Glomerular visceral epithelial cell (primary cell): ENCODE data around the gene FSIP1.

ENCODE experiments used
- DNase-seq: peaks from one replicate; pipeline ENCODE4 v3.0.0-alpha.2; 2016; ENCODE audit errors: extremely low spot score

FSIP1 gene

DNA sequence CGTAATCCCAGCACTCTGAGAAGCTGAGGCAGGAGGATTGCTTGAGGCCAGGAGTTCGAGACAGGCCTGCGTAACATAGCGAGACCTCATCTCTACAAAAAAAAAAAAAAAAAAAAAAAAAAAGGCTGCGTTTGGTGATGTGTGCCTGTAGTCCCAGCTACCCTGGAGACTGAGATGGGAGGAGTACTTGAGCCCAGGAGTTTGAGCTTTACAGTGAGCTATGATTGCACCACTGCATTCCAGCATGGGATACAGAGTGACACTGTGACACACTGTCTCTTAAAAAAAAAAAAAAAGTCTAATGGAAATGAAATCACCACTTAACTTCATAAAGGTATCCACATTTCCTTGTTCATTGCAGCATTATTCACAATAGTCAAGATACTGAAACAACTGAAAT lies 136.2 kb downstream of the FSIP1 start:
- no peak for DNase-seq

DNA sequence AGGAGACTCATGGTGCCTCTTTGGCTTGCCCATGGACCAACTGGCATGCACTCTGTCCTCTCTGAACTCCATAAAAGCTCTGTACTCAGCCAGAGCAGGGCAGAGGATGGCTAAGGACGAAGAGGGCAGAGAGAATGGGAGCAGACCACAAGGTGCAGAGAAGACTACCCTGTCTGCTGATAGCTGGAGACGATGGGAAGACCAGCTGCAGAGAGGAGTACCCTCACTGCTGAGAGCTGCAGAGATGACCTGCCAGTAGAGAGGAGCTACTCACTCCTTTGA lies 136.7 kb downstream of the FSIP1 start:
- DNase-seq: no peak

DNA sequence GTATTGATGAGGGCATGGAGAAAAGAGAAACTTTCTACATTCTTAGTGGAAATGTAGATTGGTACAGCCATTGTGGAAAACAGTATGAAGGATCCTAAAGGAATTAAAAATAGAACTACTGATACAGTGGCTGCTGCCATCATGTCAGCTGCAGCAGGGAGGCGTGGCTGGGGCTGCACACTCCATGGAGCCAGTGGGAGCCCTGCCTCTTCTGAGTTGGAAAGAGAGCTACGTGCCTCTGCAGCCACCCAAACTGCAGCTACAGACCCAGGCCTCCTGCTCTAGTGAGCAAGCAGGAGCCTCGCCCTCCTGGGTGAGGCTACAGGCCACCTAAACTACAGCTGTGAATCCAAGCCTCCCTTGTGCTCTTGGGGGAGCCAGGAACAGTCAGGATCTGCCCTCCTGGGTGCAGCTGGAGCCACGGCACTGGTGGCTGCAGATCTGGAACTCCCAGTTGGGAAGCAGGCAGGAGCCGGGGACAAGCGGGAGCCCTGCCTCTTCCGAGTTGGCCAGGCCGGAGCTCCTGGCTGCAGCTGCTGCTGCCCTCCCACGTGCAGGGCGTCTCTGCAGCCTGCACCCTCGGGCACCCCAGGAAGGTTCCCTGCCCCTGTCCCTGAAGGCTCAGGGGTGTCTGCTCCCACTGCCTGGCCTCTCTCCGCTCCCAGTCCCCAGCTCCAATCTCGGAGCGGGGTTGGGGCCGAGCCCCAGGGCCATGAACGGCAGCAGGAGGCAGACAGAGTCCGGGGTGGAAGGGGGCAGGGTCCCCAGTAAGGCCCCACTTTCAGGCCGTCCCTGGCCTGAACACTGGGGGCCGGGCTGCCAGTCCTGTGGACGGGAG lies 137.3 kb downstream of the FSIP1 start:
- no peak for DNase-seq

- no peak for DNase-seq
Measured at GRCh38 chr15:39644136-39644535, 138.5 kb downstream of the FSIP1 start.

GRCh38 chr15:39643727-39644126 lies 138.9 kb downstream of the FSIP1 start:
- no peak for DNase-seq

- DNase-seq: no peak
Measured at GRCh38 chr15:39642011-39642640, 140.5 kb downstream of the FSIP1 start.

DNA sequence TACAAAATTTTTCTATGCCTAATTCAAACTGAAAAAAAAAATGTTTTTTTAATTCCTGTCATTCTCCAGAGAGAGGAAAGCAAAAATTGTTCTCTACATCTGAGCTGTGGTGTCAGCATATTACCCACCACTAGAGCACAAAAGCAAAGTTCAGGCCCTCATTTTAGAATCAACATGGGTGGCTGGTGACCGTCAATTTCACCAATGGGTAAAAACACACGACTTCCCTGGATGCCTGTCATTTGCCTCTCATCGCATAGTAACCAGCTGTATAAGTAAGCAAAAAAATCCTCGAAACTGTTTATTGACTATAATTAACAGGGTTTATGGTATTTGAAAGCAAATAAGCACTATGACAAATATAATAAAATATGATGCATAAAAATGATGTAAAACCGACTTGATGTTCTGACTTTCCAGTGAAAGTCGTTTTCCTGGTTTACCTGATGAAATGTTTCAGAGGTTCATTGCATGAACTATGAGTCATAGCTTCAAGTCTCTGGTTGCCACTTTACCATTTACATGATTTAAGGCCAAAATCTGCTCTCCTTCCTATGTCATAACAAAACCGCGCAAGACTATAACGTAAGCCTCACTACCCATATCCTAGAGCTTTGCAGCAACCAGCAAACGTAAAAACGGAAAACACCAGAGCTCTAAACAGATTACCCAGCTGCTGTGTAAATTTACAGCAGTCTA lies 141.3 kb downstream of the FSIP1 start:
- no peak for DNase-seq

- no peak for DNase-seq
Measured at GRCh38 chr15:39640665-39641064, 142.0 kb downstream of the FSIP1 start.

- no peak for DNase-seq
Measured at GRCh38 chr15:39639037-39639436, 143.6 kb downstream of the FSIP1 start.

DNA sequence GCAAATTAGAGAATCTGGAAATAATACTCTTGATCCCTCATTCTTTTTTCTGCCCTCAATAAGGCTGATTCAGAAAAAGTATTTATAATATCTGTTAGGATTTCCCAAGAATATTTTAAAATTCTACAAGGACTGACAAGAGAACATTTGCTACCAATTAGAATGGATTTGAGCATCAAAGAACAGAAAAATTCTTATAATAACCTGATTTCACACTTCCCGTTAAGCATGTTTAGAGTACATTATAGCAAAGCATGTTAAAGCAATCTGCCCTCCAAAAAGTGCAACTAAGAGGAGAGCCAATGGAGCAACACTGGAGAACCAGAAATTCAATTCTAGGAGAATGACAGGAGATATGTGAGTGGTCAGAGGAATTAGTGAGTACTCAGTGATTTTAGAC lies 144.6 kb downstream of the FSIP1 start:
- DNase-seq: no peak

DNA sequence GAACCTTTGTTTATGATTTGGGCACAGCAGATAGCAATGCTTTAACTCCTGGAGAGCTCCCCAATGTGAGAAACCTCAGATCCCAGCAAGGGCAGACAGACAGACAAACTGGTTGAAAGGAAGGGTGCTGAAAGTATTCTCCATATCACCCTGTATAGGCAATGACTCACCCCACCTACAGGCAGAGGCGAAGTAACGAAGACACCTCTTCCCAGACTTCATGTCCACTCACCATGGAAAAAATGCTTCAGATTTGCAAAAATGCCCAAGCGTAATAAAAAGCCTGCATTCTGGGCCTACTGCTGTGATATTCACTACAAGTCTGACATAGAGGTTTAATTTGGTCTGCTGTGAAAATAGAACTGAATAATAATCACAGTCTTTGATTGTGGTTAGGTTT lies 151.3 kb downstream of the FSIP1 start:
- no peak for DNase-seq

GRCh38 chr15:39629906-39630305 lies 152.7 kb downstream of the FSIP1 start:
- no peak for DNase-seq

DNA sequence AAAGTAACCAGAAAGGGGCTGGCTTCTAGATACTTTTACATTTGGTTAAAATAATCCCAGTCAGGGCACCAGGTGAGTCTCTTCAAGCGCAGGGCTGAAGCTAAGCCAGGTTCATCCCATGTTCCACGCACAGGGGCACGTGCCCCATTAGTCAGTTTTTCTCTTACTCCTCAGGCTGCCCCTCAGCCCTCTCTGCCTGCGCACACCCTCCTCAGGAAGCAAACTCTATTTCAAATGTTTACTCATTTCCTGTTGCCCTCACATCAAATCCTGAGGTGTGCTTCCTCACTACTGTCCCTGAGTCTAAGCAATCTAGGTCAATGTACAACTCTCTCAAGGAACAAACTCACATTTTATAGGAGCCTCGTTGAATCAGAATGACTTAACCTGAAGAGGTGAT lies 153.3 kb downstream of the FSIP1 start:
- DNase-seq: peak; percentile 9

GRCh38 chr15:39628546-39629257 lies 153.9 kb downstream of the FSIP1 start:
- no peak for DNase-seq

- DNase-seq: no peak
Measured at GRCh38 chr15:39628144-39628508, 154.5 kb downstream of the FSIP1 start.

DNA sequence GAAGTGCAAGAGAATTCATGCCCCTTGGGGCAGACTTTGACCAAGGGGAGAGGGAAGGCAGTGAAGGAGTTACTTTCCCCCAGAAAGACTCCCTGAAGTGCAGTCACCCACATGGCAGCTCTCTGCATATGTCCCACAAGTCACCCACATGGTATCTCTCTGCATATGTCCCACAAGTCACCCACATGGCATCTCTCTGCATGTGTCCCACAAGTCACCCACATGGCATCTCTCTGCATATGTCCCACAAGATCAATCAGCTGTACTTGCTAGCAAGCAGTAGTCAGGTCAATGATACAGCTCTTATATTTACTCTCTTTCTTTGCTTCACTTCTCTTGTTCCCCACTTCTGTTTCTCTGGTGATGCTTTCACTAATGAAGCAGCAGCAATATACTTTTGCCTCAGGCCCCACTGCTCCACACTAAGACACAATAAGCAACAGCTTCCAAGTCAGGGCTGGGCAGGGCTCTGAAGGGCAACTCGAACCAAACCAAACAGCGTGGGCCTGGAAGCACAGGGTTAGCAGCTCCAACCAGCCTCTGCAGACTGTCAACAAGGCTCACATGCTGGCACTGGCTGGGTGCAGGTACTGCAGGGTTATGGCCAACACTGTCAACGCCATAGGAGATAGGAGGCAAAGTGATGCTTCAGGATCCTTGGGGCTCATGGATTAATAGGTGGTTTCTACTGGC lies 155.0 kb downstream of the FSIP1 start:
- DNase-seq: no peak

DNA sequence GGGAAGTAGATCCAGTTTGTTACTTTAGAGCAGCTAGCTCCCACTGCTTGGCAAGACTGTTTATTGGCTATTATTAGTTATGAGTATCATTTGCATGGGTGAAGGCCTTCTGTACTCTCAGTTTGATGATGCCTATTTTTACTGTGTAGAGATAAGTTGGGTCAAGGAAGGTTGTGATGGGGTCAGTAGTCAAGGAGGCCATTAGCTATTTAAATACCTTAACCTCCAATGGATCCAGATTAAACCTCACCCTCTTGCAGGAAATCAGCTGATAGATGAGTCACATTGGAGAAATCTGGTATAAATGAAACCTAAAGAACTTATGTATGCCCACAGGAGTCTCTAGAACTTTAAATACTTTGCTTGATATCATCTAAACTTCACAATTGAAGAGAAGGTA lies 156.8 kb downstream of the FSIP1 start:
- DNase-seq: no peak

DNA sequence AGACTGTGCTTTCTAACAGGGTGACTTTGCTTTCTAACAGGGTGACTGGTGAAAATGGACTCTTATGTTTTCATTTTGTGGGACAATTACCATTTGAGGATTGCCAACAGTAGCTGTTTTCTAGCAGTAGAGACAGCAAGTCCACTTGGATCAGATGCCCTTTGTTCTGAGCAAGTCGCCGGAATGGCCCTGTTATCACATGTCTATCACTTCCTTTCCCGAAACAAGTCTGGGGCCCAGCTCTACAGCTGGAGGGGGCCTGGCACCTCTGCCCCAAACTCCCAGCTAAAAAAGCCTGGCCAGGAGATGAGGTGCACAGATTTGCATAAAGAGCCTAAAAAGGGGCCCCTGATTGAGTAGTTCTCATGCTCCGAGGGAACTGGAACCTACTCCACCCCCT lies 157.2 kb downstream of the FSIP1 start:
- no peak for DNase-seq

DNA sequence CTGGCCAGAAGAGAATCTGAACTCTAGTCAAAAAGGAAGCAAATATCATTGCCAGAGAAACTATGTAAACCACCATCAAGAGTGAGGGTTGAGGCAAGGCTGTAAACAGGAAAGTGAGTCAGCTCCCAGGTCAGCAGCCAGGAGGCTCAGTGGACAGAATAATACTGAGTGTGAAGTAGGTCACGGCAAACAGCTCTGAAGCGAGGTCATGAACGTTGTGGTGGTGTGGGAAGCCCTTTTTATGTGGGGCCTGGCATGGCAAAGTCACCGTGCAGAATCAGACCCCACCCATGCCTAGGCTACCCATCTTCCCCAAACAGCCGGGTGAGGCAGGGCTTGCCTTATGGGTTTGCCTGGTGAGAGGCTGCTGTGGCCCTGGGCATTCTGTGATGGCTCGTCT lies 157.8 kb downstream of the FSIP1 start:
- DNase-seq: peak; percentile 68

GRCh38 chr15:39623529-39623931 lies 159.1 kb downstream of the FSIP1 start:
- no peak for DNase-seq

DNA sequence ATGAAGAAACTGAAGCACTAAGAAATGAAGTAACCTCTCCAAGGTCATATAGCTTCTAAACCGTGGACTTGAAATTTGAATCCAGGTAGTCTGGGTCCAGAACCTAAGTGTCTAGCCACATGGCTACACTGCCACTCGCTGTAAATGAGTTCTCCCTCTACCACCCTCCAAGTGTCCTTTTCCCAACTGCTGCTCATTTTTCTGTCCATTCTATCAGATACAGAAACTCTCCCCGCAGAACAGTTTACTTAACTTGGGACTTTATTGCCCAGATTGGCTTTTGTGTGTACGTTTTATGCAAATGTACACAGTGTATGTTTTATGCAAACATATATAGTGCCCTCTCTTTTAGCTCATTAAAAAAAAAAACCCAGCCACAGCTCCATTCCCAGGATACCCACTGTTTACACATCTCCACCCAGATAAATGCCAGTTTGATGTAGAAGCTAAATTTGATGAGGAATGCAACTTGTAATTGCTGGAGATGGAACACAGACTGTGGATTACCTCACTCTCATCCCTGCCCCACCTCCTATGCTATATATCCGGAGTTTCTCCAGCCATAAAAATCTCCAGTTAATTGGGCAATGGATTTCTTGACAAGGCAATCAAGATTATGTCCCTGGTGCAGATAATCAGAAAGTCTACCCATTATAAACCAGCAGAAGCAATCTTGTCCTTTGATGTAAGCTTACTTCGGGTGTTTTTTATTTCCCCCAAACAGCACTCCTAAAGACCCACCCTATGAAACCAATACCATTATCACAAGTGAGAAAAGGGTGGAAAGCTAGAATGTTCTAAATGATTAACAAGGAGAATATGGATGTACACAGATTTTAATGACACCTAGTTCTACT lies 159.8 kb downstream of the FSIP1 start:
- no peak for DNase-seq
